HPDE6-E6E7 (cell line): Measurements from ENCODE around the gene WDR11.

Source experiments
- DNase-seq: peaks from one replicate; pipeline ENCODE4 v3.0.0; 2011; ENCODE audit warnings: missing footprints; ENCODE audit errors: extremely low spot score

WDR11 gene, protein sequence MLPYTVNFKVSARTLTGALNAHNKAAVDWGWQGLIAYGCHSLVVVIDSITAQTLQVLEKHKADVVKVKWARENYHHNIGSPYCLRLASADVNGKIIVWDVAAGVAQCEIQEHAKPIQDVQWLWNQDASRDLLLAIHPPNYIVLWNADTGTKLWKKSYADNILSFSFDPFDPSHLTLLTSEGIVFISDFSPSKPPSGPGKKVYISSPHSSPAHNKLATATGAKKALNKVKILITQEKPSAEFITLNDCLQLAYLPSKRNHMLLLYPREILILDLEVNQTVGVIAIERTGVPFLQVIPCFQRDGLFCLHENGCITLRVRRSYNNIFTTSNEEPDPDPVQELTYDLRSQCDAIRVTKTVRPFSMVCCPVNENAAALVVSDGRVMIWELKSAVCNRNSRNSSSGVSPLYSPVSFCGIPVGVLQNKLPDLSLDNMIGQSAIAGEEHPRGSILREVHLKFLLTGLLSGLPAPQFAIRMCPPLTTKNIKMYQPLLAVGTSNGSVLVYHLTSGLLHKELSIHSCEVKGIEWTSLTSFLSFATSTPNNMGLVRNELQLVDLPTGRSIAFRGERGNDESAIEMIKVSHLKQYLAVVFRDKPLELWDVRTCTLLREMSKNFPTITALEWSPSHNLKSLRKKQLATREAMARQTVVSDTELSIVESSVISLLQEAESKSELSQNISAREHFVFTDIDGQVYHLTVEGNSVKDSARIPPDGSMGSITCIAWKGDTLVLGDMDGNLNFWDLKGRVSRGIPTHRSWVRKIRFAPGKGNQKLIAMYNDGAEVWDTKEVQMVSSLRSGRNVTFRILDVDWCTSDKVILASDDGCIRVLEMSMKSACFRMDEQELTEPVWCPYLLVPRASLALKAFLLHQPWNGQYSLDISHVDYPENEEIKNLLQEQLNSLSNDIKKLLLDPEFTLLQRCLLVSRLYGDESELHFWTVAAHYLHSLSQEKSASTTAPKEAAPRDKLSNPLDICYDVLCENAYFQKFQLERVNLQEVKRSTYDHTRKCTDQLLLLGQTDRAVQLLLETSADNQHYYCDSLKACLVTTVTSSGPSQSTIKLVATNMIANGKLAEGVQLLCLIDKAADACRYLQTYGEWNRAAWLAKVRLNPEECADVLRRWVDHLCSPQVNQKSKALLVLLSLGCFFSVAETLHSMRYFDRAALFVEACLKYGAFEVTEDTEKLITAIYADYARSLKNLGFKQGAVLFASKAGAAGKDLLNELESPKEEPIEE

GRCh38 chr10:120850911-120851865 lies at the start of gene WDR11:
TSS of gene WDR11 (plus strand) at chr10:120851362. CDS start at chr10:120851421, 59 bp downstream.
- DNase-seq, result peak; percentile 75

- no peak for DNase-seq
Observed at GRCh38 chr10:120802935-120803334, 48.2 kb upstream of the WDR11 start.

DNA sequence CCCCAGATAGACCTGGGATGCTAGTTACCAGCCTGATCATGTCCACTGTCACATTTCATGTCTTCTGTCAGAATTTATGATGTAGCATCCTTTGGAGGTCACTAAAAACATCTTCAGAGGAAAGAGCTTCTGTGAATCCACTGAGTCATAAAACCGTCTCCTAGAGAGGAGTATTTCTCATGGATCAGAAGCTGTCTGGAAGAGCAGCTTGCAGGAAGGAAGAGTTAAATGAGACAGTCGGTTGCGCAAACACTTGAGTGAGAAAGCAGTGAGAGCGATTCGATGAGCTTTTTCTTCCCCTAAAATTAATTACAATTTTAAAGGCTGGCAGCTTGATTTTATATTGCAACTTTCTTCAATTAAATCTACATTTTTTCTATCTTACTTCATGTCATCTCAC lies 47.2 kb upstream of the WDR11 start:
- DNase-seq, result no peak

GRCh38 chr10:120805014-120805812 lies 45.9 kb upstream of the WDR11 start:
- DNase-seq, result no peak

DNA sequence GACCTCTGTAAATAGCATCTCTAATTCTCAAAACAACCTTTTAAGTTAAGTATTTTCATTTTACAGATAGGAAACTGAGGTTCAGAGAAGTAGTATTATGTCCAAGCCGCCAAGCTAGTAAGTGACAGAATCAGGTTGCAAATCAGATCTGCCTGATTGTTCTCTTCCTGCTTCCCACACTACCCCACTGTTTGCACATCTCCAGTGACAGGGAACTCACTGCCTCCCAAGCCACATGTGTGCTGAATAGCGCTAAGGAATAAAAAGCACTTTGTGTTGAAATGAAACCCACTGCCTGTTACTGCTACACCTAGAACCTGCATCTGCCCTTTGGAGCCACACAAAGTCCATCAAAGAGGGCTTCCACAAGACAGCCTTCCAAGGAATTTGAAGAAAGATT lies 45.1 kb upstream of the WDR11 start:
- no peak for DNase-seq

- DNase-seq, result no peak
Observed at GRCh38 chr10:120810298-120810697, 40.9 kb upstream of the WDR11 start.

GRCh38 chr10:120813085-120813484 lies 38.1 kb upstream of the WDR11 start:
- no peak for DNase-seq

DNA sequence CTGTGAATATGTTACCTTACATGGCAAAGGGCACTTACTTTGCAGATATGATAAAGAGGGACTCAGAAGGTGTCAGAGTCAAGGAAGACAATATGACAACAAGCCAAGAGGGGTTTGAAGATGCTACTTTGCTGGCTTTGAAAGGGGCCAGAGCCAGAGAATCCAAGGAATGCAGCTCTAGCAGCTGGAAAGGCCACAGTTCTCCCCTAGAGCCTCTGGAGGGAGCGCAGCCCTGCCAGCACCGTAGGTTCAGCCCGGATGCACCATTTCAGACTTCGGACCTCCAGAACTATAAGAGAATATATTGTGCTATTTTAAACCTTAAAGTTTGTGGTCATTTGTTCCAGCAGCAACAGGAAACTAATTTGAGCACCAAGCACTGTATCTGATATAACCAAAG lies 32.9 kb upstream of the WDR11 start:
- DNase-seq, result no peak

GRCh38 chr10:120819366-120819765 lies 31.8 kb upstream of the WDR11 start:
- DNase-seq, result no peak

DNA sequence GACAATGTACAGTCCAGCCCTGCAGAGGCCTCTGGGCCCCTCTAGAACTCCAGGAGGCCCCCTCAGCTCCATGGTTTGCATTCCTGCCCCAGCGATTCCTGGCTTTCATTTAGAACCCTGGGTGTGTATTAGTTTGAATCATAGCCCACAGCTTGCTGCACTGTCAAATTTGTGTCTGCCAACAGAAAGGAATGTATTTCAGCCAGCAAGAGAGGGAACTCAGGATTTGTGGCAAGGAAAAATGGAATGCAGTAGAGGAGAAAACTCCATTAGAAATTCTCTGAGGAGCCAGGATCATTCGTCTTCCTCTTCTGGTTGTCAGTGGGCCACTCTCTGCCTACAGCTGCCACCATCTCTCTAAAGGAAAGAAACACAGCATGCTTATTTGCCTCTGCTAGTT lies 27.9 kb upstream of the WDR11 start:
- DNase-seq, result no peak

DNA sequence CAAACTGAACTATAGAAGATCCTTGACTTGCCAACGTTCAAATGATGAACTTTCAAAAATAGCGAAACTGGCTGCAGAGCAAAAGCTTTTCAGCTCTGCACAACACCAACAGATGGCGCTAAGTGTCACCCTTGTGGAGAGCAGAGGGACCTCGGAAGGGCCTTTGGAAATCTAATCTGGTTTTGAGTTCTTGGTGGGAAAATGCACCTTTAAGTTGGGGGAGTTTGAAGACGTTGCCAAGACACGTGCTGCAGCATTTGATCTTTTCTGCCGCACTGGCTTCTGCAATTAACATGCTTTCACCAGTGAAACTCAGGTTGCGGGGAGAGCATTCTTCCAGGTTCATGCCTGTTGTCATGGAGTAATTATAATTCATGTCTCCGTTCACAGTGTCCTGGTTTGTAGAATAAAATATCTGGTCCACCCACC lies 26.3 kb upstream of the WDR11 start:
- DNase-seq, result no peak

DNA sequence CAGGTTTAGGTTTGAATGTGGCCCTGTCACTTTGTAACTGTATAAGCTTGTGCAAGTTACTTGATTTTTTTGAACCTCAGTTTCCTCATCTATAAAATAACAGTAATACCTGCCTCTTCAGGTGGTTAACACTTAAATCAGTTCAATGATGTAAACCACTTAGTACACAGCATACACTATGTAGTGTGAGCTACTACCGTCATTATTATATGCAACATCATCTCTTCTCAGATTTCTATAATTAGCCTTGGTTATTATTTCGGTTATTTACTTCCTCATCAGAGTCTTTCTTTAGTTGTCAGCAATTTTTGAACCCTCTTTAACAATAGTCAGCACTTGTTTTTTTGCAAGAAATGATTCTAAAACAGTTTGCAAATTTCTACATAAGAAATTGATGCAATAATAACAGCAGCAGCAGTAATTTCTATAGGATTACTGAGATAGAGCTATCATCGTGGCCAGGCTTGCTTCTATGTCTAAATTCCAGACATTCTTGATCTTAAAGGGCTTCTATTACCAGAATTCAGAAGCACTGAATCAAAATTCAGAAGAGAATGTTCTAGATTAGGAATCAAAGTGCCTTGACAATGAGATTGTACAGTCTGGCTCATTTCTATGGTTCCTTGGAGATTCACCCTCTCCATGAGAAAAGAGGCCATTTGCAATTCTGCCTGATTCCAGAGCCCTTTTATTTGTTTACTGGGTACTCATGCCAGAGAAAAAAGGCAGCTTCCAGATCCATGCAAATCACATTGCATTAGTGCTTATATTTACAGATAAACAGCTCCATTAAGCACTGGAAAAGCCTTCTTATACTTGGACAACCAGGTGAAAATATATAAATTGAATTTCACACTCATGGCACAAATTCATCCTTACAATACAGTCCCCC lies 25.0 kb upstream of the WDR11 start:
- DNase-seq, result no peak

DNA sequence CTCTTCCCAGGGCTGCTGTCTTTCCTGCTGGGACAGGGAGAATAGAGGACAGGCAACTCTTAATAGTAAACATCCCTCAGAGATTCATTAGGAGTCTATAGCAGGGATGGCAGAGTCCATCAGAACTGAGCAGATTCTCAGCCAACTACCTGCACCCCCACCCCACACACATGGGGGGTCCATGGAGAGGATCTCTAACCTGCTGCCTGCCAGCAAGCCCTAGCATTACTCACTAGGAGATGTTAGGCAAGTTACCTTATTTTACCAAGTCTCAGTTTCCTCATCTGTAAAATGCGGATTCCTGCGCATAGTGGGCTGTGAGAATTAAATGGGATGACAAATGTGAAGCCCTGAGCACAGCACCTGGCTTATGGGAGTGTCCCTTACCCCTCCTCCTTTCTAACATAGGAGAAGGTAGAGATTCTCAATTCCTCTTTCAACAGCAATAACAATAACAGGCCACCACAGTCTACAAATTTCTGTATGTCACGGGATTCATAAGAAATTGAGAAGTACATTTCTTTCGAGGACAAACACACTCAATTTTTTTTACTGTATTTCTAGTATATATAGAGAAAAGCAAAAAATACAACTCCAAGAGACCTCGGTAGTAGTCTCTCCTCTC lies 23.8 kb upstream of the WDR11 start:
- no peak for DNase-seq

- DNase-seq, result no peak
Observed at GRCh38 chr10:120828763-120829319, 22.3 kb upstream of the WDR11 start.

GRCh38 chr10:120832106-120832505 lies 19.1 kb upstream of the WDR11 start:
- no peak for DNase-seq

GRCh38 chr10:120833222-120833928 lies 17.8 kb upstream of the WDR11 start:
- DNase-seq, result no peak

- no peak for DNase-seq
Observed at GRCh38 chr10:120835603-120836002, 15.6 kb upstream of the WDR11 start.

GRCh38 chr10:120838941-120839340 lies 12.2 kb upstream of the WDR11 start:
- DNase-seq, result no peak
